NCI-H748 treated with DMSO at 0.1 percent for 48 hours (cell line): ENCODE data around the gene ALDH3A1.

Experiments
- DNase-seq: peaks from one replicate; lab custom pipeline; 2025; lab: John Stamatoyannopoulos, UW

ALDH3A1 gene

DNA sequence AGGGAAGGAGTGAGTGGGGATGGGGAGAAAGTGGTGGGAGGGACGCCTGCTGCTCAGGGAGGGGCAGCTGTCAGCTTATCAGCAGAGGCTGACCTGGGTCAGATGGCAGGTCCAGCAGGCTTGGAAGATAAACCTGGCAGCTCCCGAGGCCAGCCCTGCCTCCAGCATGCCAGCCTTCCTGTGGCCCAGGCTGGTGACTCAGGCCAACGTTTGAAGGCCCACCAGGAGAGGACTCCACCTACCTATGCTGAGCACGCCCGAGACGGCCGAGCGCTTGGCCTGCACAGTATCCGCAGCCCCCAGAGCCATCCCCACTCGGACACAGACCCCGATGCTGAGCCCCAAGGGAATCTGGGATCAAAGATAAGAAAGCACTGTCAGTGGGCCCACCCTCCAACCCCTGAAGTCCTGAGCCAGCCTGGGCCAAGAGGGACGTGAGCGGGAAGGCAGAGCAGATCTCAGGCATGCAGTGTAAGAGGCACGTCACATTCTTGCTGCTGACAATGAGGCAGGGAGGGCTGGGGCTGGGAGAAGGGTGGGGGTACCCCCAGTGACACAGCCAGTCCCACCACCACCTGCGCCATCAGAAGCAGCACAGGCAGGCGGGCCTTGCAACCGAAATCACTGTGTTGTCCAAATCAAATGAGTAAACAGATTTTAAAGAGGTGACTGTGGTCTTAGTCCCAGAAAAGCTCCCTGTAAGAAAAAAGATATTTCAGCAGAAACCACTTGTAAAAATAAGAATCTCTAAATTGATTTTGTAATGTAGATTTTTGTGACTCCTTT is 44.1 kb downstream of the ALDH3A1 start:
- DNase-seq: no peak

GRCh38 chr17:19703106-19703827 is 44.8 kb downstream of the ALDH3A1 start:
- no peak for DNase-seq

DNA sequence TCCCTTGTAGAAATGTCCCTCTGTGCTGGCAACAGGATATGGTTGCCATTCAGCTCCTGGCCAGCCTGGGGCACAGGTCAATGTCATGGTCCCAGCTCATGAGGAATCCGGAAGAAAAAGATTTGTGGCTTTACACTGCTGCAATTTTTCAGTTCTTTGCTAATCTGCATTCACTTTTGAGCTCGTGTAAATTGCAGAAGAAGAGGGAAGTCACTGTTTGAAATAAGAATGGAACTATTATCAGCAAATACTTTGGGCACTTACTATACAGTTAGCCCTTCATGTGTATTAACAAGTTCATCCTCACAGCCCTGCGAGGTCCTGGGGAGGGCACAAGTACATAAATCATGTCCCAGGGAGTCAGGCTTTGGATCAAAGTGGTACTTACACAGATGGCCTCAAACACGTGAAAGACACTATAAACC is 45.9 kb downstream of the ALDH3A1 start:
- no peak for DNase-seq
